Endothelial cell of umbilical vein (primary cell): Measurements from ENCODE around the gene CDC42SE1. TPM values are rescaled to one million over a fixed set of nuclear protein-coding genes. Genes with fewer than 3 reads are reported as not detected.

Source experiments
- BruUV-seq: library from RNA; stranded (reverse); fragments of 400-500 nt; replicated peaks from 2 replicates; lab custom pipeline; 2021; lab: Mats Ljungman, UMichigan
- CTCF ChIA-PET: fragments of 300-600, 350-600 bp; sonication (Branson Sonifier 250); formaldehyde crosslinking; loops from one replicate; lab custom pipeline; 2021; ENCODE audit warnings: antibody characterized with exemption, inconsistent platforms; lab: Charles Lee
- POLR2A ChIA-PET: fragments of 300-600, 350-600 bp; sonication (Branson Sonifier 250); formaldehyde crosslinking; loops from one replicate; lab custom pipeline; 2021; ENCODE audit warnings: antibody characterized with exemption, inconsistent platforms; lab: Charles Lee
- DNase-seq: peaks from one replicate; pipeline ENCODE4 v3.0.0-alpha.2; 2011; ENCODE audit warnings: low read depth, low spot score
- FAIRE-seq: peaks from 2 replicates; lab custom pipeline; 2011; peaks lifted over from hg19 to GRCh38; lab: Jason Lieb, UNC
- H2AFZ ChIP-seq: 2 replicates; pipeline ENCODE4 v1.6.0; 2012; ENCODE audit warnings: low read depth, low read length, control low read depth, inconsistent platforms
- H3K27ac ChIP-seq: 2 replicates; pipeline ENCODE4 v1.5.1; 2011; ENCODE audit warnings: low read depth, mild to moderate bottlenecking, control low read depth, low read length, moderate library complexity; ENCODE audit not compliant: insufficient read depth
- H3K27me3 ChIP-seq, 2 experiments: 2 replicates each; pipeline versions ENCODE4 v1.6.0 to v1.6.1; 2011; ENCODE audit warnings: low read length in 2 of 2, mixed read lengths in 1 of 2; ENCODE audit not compliant: control insufficient read depth in 2 of 2, insufficient read depth in 2 of 2
- H3K36me3 ChIP-seq, 2 experiments: 2 replicates in 1 of 2; 3 replicates in 1 of 2; pipeline ENCODE4 v1.5.1; 2011; ENCODE audit warnings: low read length in 2 of 2, mild to moderate bottlenecking in 1 of 2, moderate library complexity in 1 of 2; ENCODE audit not compliant: control insufficient read depth in 2 of 2, insufficient read depth in 2 of 2; ENCODE audit errors: extremely low read depth in 1 of 2
- H3K4me1 ChIP-seq: 3 replicates; pipeline ENCODE4 v1.5.1; 2011; ENCODE audit warnings: mild to moderate bottlenecking, low read length; ENCODE audit not compliant: control insufficient read depth, insufficient read depth; ENCODE audit errors: extremely low read depth
- H3K4me2 ChIP-seq: 2 replicates; pipeline ENCODE4 v1.6.1; 2011; ENCODE audit warnings: low read length, control low read depth, mixed read lengths; ENCODE audit not compliant: insufficient read depth
- H3K4me3 ChIP-seq, 3 experiments: fragments of 200-600 bp in 1 of 3; sonication (generic), shearing (Covaris generic) in 1 of 3; replicated peaks in 1 of 3; 2 replicates each; pipeline ENCODE4 v1.5.1; 2011 to 2016; ENCODE audit warnings: control low read depth in 3 of 3, low read length in 3 of 3, mild to moderate bottlenecking in 2 of 3, inconsistent platforms in 1 of 3, low read depth in 1 of 3, moderate library complexity in 1 of 3; ENCODE audit not compliant: insufficient read depth in 1 of 3
- H3K79me2 ChIP-seq: 2 replicates; pipeline ENCODE4 v1.6.0; 2012; ENCODE audit warnings: low read length, inconsistent platforms; ENCODE audit not compliant: control insufficient read depth, insufficient read depth
- H3K9ac ChIP-seq: replicated peaks from 2 replicates; pipeline ENCODE3; 2011; ENCODE audit warnings: low read length, control low read depth; ENCODE audit not compliant: insufficient read depth; ENCODE audit errors: extremely low read depth
- H3K9me1 ChIP-seq: replicated peaks from 3 replicates; pipeline ENCODE4 v1.6.0; 2011; ENCODE audit warnings: mild to moderate bottlenecking, low read length; ENCODE audit not compliant: control insufficient read depth, insufficient read depth; ENCODE audit errors: extremely low read depth
- H3K9me3 ChIP-seq: replicated peaks from 2 replicates; pipeline ENCODE4 v1.5.1; 2012; ENCODE audit warnings: low read length, inconsistent platforms; ENCODE audit not compliant: control insufficient read depth, insufficient read depth
- H4K20me1 ChIP-seq: replicated peaks from 2 replicates; pipeline ENCODE3; 2011; ENCODE audit warnings: mild to moderate bottlenecking, low read length; ENCODE audit not compliant: control insufficient read depth, insufficient read depth; ENCODE audit errors: extremely low read depth
- EZH2 ChIP-seq: IDR thresholded peaks from 2 replicates; pipeline ENCODE4 v1.6.1; 2012; ENCODE audit warnings: borderline replicate concordance, low read depth, mild to moderate bottlenecking, moderate library complexity, low read length, inconsistent platforms; ENCODE audit not compliant: severe bottlenecking
- GATA2 ChIP-seq: IDR thresholded peaks from 2 replicates; pipeline ENCODE4 v1.7.0; 2011; ENCODE audit warnings: low read depth, mild to moderate bottlenecking, moderate library complexity, mixed read lengths, low read length; ENCODE audit not compliant: insufficient read length, insufficient read depth
- POLR2A ChIP-seq: IDR thresholded peaks from 2 replicates; pipeline ENCODE4 v1.6.1; 2012; ENCODE audit warnings: low read depth, mild to moderate bottlenecking, control low read depth, low read length
- POLR2AphosphoS5 ChIP-seq: IDR thresholded peaks from 2 replicates; pipeline ENCODE4 v1.6.1; 2012; ENCODE audit warnings: low read depth, mild to moderate bottlenecking, control low read depth, low read length, moderate library complexity; ENCODE audit not compliant: insufficient read depth
- dilution Hi-C: fragments of 300-500 bp; cut with MboI; formaldehyde crosslinking; loops from one replicate; pipeline ENCODE4 v1.15.0; 2019; ENCODE audit warnings: low sequenced_read_pairs; ENCODE audit not compliant: extremely low pct_ligation_motif_present
- intact Hi-C: fragments of 100-400 bp; cut with micrococcal nuclease; formaldehyde crosslinking; loops from one replicate; pipeline ENCODE4 v1.10.0; 2022
- polyA plus RNA-seq, 4 experiments: library from polyadenylated mRNA; depleted of rRNA in 3 of 4; stranded (reverse) in 3 of 4; unstranded in 1 of 4; fragments of >200 nt; gene quantifications; 2 replicates each; pipeline versions ENCODE4 v1.2.1 to v1.2.3, GENCODE V29; 2011 to 2012; ENCODE audit warnings: missing spikeins in 1 of 4
- total RNA-seq: library from RNA; stranded (reverse); gene quantifications from 2 replicates; pipeline ENCODE4 v1.2.3, GENCODE V29; 2021
- TF ChIP-seq, protein P1 (sequence below), 2 donors: IDR thresholded peaks; 1 replicate in 1 of 2; 2 replicates in 1 of 2; pipeline ENCODE4 v1.5.1; 2011; ENCODE audit warnings: low read length in 2 of 2, mild to moderate bottlenecking in 2 of 2, moderate library complexity in 2 of 2, control low read depth in 1 of 2, inconsistent platforms in 1 of 2, low read depth in 1 of 2; ENCODE audit not compliant: insufficient read depth in 1 of 2; ENCODE audit errors: extremely low read depth in 1 of 2

CDC42SE1 gene
- total and polyA plus RNA-seq, 2 donors (not counting 3 experiments of a cell fraction or from before 2014, with no cell fraction given) = 59.6 to 85.9 TPM

DNA sequence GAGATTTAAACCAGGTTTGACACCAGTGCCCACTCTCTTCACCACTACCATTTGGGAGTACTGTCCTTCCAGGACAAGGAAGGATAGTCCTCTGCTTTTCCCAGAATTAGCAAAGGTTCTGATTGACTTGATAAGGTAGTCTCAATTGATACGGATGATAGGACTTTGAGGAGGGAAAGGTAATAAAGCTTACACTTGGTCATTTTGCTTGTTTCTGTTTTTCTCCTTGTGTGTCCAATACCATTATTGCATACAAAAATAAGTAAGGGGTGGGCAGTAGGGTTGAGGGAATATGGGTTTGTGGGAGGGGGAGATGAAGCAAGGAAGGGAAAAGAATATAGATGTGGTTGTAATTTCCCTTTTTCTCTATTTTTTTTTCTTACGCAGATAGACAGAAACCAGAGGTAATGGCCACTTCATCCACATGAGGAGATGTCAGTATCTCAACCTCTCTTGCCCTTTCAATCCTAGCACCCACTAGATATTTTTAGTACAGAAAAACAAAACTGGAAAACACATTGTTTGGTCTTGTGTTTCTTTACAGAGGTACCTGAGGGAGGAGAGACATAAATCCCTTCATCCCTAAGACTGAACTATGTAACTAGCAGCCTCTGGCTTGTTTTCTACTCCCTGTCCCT lies 9.3 kb downstream of the CDC42SE1 start:
- peaks cover under 1% of the 10 kb centered on the region for H4K20me1 ChIP-seq
- H3K27ac ChIP-seq = no peak overlapping the region
- no peak overlapping the region for H3K9ac ChIP-seq
- H3K36me3 ChIP-seq = peaks cover 19 to 26% of the 10 kb centered on the region in 2 experiments
- DNase-seq (no peak), FAIRE-seq (peak; percentile 42)
- ChIA-PET POLR2A (no interaction called here), CTCF (interaction anchor here (0.7 to 1.4 kb wide), 6 partner anchors 9 to 44 kb away, joined by 3 to 6 read pairs (median 3); partner anchors contain the start of genes CDC42SE1, MINDY1 and MLLT11)
- H3K9me3 ChIP-seq = no peaks in the 10 kb centered on the region
- no peak overlapping the region for H3K4me2 ChIP-seq
- no peak overlapping the region for H3K4me3 ChIP-seq
- H3K9me1 ChIP-seq = no peaks in the 10 kb centered on the region
- peaks cover 8% of the 10 kb centered on the region for H3K4me1 ChIP-seq
- dilution Hi-C loops = no loop called here
- no peaks in the 10 kb centered on the region for H3K27me3 ChIP-seq
- intact Hi-C loops = no loop called here
- TF ChIP-seq POLR2A = no peak
- peak; percentile 23 for TF ChIP-seq POLR2AphosphoS5
- no peak for TF ChIP-seq GATA2
- BruUV-seq = no TSS peak
- H3K79me2 ChIP-seq = peaks cover 5% of the 10 kb centered on the region
- no peak overlapping the region for H2AFZ ChIP-seq

DNA sequence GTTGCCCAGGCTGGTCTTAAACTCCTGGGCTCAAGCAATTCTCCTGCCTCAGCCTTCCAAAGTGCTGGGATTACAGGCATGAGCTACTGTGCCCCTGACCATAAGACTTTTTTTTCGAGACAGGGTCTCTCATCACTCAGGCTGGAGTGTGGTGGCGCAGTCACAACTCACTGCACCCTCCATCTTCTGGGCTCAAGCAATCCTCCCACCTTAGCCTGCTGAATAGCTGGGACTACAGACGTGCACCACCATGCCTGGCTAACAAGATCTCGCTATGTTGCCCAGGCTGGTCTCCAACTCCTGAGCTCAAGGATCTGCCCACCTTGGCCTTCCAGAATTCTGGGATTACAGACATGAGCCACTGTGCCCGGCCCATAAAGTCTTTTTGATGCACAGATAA lies 10.0 kb downstream of the CDC42SE1 start:
- Histone ChIP-seq H3K9ac (no peak overlapping the region), H4K20me1 (no peaks in the 10 kb centered on the region), H2AFZ (no peak overlapping the region), H3K36me3 (peaks cover 14 to 20% of the 10 kb centered on the region in 2 experiments), H3K27me3 (no peaks in the 10 kb centered on the region), H3K27ac (no peak overlapping the region), H3K4me1 (peaks cover 8% of the 10 kb centered on the region), H3K4me2 (no peak overlapping the region), H3K9me1 (no peaks in the 10 kb centered on the region), H3K4me3 (no peak overlapping the region), H3K79me2 (no peaks in the 10 kb centered on the region), H3K9me3 (no peaks in the 10 kb centered on the region)
- FAIRE-seq (peak; percentile 15), DNase-seq (no peak)
- ChIA-PET CTCF (interaction anchor here (0.7 to 1.3 kb wide), 3 partner anchors 11 to 25 kb away, joined by 3 to 6 read pairs (median 3); partner anchors contain the start of gene MLLT11), POLR2A (no interaction called here)
- intact Hi-C loops (no loop called here), dilution Hi-C loops (no loop called here)
- TF ChIP-seq EZH2 = no peak
- TF ChIP-seq, protein P1, sequence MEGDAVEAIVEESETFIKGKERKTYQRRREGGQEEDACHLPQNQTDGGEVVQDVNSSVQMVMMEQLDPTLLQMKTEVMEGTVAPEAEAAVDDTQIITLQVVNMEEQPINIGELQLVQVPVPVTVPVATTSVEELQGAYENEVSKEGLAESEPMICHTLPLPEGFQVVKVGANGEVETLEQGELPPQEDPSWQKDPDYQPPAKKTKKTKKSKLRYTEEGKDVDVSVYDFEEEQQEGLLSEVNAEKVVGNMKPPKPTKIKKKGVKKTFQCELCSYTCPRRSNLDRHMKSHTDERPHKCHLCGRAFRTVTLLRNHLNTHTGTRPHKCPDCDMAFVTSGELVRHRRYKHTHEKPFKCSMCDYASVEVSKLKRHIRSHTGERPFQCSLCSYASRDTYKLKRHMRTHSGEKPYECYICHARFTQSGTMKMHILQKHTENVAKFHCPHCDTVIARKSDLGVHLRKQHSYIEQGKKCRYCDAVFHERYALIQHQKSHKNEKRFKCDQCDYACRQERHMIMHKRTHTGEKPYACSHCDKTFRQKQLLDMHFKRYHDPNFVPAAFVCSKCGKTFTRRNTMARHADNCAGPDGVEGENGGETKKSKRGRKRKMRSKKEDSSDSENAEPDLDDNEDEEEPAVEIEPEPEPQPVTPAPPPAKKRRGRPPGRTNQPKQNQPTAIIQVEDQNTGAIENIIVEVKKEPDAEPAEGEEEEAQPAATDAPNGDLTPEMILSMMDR (IDR thresholded peaks at IDR 0.05; ENCODE audit: extremely low read depth in 1 of 2, insufficient read depth in 1 of 2, low read depth in 1 of 2, low read length in 2 of 2) = no peak
- no peak for TF ChIP-seq GATA2
- no peak for TF ChIP-seq POLR2AphosphoS5
- BruUV-seq = no TSS peak
